Activated T-helper 1 cell treated with anti-CD3 and anti-CD28 coated beads, Interleukin-12 subunit alpha, Interleukin-12 subunit beta, Interleukin-2, Interleukin-4 antibody, amounts not matched to agents 30 ng/mL and 10 ng/mL and 1 ng/mL, durations not matched to agents 14 hours and 24 hours and 36 hours (primary cell): ENCODE data around the gene SERINC3. TPM values are rescaled to one million over a fixed set of nuclear protein-coding genes. Genes with fewer than 3 reads are reported as not detected.

Experiments used
- DNase-seq: peaks from one replicate; pipeline ENCODE4 v3.0.0; 2021; ENCODE audit warnings: low spot score
- H3K27ac Mint-ChIP-seq: one replicate; pipeline ENCODE4 v1.8.0; 2021; ENCODE audit warnings: mild to moderate bottlenecking, mixed read lengths
- H3K27me3 Mint-ChIP-seq: one replicate; pipeline ENCODE4 v1.8.0; 2022; ENCODE audit warnings: mild to moderate bottlenecking, moderate library complexity, mixed read lengths; ENCODE audit not compliant: insufficient read depth
- H3K36me3 Mint-ChIP-seq: one replicate; pipeline ENCODE4 v1.8.0; 2021; ENCODE audit warnings: low read depth, mixed read lengths
- H3K4me1 Mint-ChIP-seq: one replicate; pipeline ENCODE4 v1.8.0; 2021; ENCODE audit warnings: low read depth, mixed read lengths
- H3K4me3 Mint-ChIP-seq: one replicate; pipeline ENCODE4 v1.8.0; 2021; ENCODE audit warnings: mild to moderate bottlenecking, moderate library complexity, mixed read lengths
- H3K9me3 Mint-ChIP-seq: one replicate; pipeline ENCODE4 v1.8.0; 2021; ENCODE audit warnings: mixed read lengths
- intact Hi-C: fragments of 100-400 bp; cut with micrococcal nuclease; formaldehyde crosslinking; loops from one replicate; pipeline ENCODE4 v1.15.1; 2024
- total RNA-seq: library from RNA; stranded (reverse); gene quantifications from 2 replicates; pipeline ENCODE4 v1.2.3, GENCODE V29; 2022

Gene SERINC3
- total RNA-seq, 1 donor from 2014 or later: 51.3 TPM

GRCh38 chr20:44500221-44500620 is 21.6 kb downstream of the SERINC3 start:
- Mint-ChIP-seq H3K27me3 (no peaks in the 10 kb centered on the region), H3K36me3 (peaks cover 61% of the 10 kb centered on the region)
- DNase-seq: no peak

GRCh38 chr20:44497761-44498160 is 24.1 kb downstream of the SERINC3 start:
- intact Hi-C loops: no loop called here
- Mint-ChIP-seq H3K27ac (no peak overlapping the region), H3K4me1 (peaks cover 20% of the 10 kb centered on the region), H3K9me3 (no peaks in the 10 kb centered on the region), H3K4me3 (no peak overlapping the region), H3K36me3 (peaks cover 66% of the 10 kb centered on the region), H3K27me3 (no peaks in the 10 kb centered on the region)
- DNase-seq: no peak

More at GRCh38 chr20:44500221-44500620, 21.6 kb downstream of the SERINC3 start:
- no peaks in the 10 kb centered on the region for H3K9me3 Mint-ChIP-seq
- H3K4me3 Mint-ChIP-seq: no peak overlapping the region
- peaks cover 18% of the 10 kb centered on the region for H3K4me1 Mint-ChIP-seq
- no peak overlapping the region for H3K27ac Mint-ChIP-seq
- intact Hi-C loops: no loop called here

- Mint-ChIP-seq H3K27ac (peak overlapping the region; percentile 62), H3K9me3 (no peaks in the 10 kb centered on the region), H3K4me1 (peaks cover 20% of the 10 kb centered on the region), H3K27me3 (no peaks in the 10 kb centered on the region), H3K4me3 (no peak overlapping the region), H3K36me3 (peaks cover 70% of the 10 kb centered on the region)
- intact Hi-C loops: no loop called here
- no peak for DNase-seq
These were observed 24.9 kb downstream of the SERINC3 start for GRCh38 chr20:44496976-44497375.

GRCh38 chr20:44495802-44496481 is 25.9 kb downstream of the SERINC3 start:
- H3K27me3 Mint-ChIP-seq: no peaks in the 10 kb centered on the region
- intact Hi-C loops: no loop called here
- DNase-seq: no peak
- H3K9me3 Mint-ChIP-seq: no peaks in the 10 kb centered on the region
- H3K4me3 Mint-ChIP-seq: no peak overlapping the region
- peaks cover 68% of the 10 kb centered on the region for H3K36me3 Mint-ChIP-seq
- H3K27ac Mint-ChIP-seq: peak overlapping the region; percentile 64
- peaks cover 27% of the 10 kb centered on the region for H3K4me1 Mint-ChIP-seq

- intact Hi-C loops: no loop called here
- no peaks in the 10 kb centered on the region for H3K27me3 Mint-ChIP-seq
- H3K27ac Mint-ChIP-seq: peak overlapping the region; percentile 64
- no peak overlapping the region for H3K4me3 Mint-ChIP-seq
- peaks cover 66% of the 10 kb centered on the region for H3K36me3 Mint-ChIP-seq
- peaks cover 30% of the 10 kb centered on the region for H3K4me1 Mint-ChIP-seq
- no peak for DNase-seq
- H3K9me3 Mint-ChIP-seq: no peaks in the 10 kb centered on the region
These were observed 26.6 kb downstream of the SERINC3 start for GRCh38 chr20:44495257-44495656.

- Mint-ChIP-seq H3K4me3 (no peak overlapping the region), H3K36me3 (peaks cover 68% of the 10 kb centered on the region), H3K27me3 (no peaks in the 10 kb centered on the region), H3K27ac (peak overlapping the region; percentile 21), H3K4me1 (peaks cover 36% of the 10 kb centered on the region), H3K9me3 (no peaks in the 10 kb centered on the region)
- no peak for DNase-seq
- intact Hi-C loops: no loop called here
These were observed 27.2 kb downstream of the SERINC3 start for GRCh38 chr20:44494681-44495080.

- intact Hi-C loops: no loop called here
- H3K27ac Mint-ChIP-seq: peak overlapping the region; percentile 21
- peaks cover 36% of the 10 kb centered on the region for H3K4me1 Mint-ChIP-seq
- H3K4me3 Mint-ChIP-seq: no peak overlapping the region
- peaks cover 73% of the 10 kb centered on the region for H3K36me3 Mint-ChIP-seq
- no peaks in the 10 kb centered on the region for H3K9me3 Mint-ChIP-seq
- H3K27me3 Mint-ChIP-seq: no peaks in the 10 kb centered on the region
- DNase-seq: no peak
These were observed 27.6 kb downstream of the SERINC3 start for GRCh38 chr20:44494266-44494665.

GRCh38 chr20:44491635-44492395 is 30.1 kb downstream of the SERINC3 start:
- Mint-ChIP-seq H3K27ac (no peak overlapping the region), H3K9me3 (no peaks in the 10 kb centered on the region), H3K27me3 (no peaks in the 10 kb centered on the region), H3K4me1 (peaks cover 35% of the 10 kb centered on the region), H3K36me3 (peaks cover 64% of the 10 kb centered on the region), H3K4me3 (no peak overlapping the region)
- intact Hi-C loops: no loop called here
- DNase-seq: no peak

GRCh38 chr20:44489931-44490330 is 31.9 kb downstream of the SERINC3 start:
- H3K4me3 Mint-ChIP-seq: no peak overlapping the region
- DNase-seq: no peak
- intact Hi-C loops: no loop called here
- peak overlapping the region; percentile 63 for H3K27ac Mint-ChIP-seq
- H3K4me1 Mint-ChIP-seq: peaks cover 27% of the 10 kb centered on the region
- no peaks in the 10 kb centered on the region for H3K27me3 Mint-ChIP-seq
- peaks cover 60% of the 10 kb centered on the region for H3K36me3 Mint-ChIP-seq
- H3K9me3 Mint-ChIP-seq: no peaks in the 10 kb centered on the region

- Mint-ChIP-seq H3K36me3 (peaks cover 58% of the 10 kb centered on the region), H3K9me3 (no peaks in the 10 kb centered on the region), H3K27ac (peak overlapping the region; percentile 10), H3K4me3 (no peak overlapping the region), H3K4me1 (peaks cover 27% of the 10 kb centered on the region), H3K27me3 (no peaks in the 10 kb centered on the region)
- intact Hi-C loops: no loop called here
- no peak for DNase-seq
These were observed 32.6 kb downstream of the SERINC3 start for GRCh38 chr20:44489223-44489622.

- no peaks in the 10 kb centered on the region for H3K27me3 Mint-ChIP-seq
- no peaks in the 10 kb centered on the region for H3K9me3 Mint-ChIP-seq
- no peak for DNase-seq
- intact Hi-C loops: no loop called here
- peak overlapping the region; percentile 31 for H3K27ac Mint-ChIP-seq
- peaks cover 27% of the 10 kb centered on the region for H3K4me1 Mint-ChIP-seq
- H3K4me3 Mint-ChIP-seq: no peak overlapping the region
- H3K36me3 Mint-ChIP-seq: peaks cover 57% of the 10 kb centered on the region
These were observed 33.3 kb downstream of the SERINC3 start for GRCh38 chr20:44488551-44488950.

GRCh38 chr20:44485830-44486198 is 36.1 kb downstream of the SERINC3 start:
- Mint-ChIP-seq H3K4me3 (no peak overlapping the region), H3K4me1 (peaks cover 26% of the 10 kb centered on the region), H3K9me3 (no peaks in the 10 kb centered on the region), H3K27me3 (no peaks in the 10 kb centered on the region), H3K27ac (no peak overlapping the region), H3K36me3 (peaks cover 53% of the 10 kb centered on the region)
- intact Hi-C loops: no loop called here
- DNase-seq: no peak

GRCh38 chr20:44485078-44485829 is 36.6 kb downstream of the SERINC3 start:
- Mint-ChIP-seq H3K27ac (no peak overlapping the region), H3K4me1 (peaks cover 22% of the 10 kb centered on the region), H3K36me3 (peaks cover 56% of the 10 kb centered on the region), H3K9me3 (no peaks in the 10 kb centered on the region), H3K4me3 (no peak overlapping the region), H3K27me3 (no peaks in the 10 kb centered on the region)
- DNase-seq: no peak
- intact Hi-C loops: no loop called here
